Measurements from ENCODE around the gene GPATCH1.
"Not testable (repeated sequence)": the region's sequence is repeated elsewhere in the genome, so short reads cannot be mapped to it uniquely, and the experiment has no call there.

The GPATCH1 gene

GRCh38 chr19:33117501-33117900 is 36.5 kb downstream of the GPATCH1 start:
- H3K27me3 Mint-ChIP-seq = no peaks in the 10 kb centered on the region
- no peaks in the 10 kb centered on the region for H3K9me3 Mint-ChIP-seq
- no peaks in the 10 kb centered on the region for H3K4me1 Mint-ChIP-seq (ENCODE audit: low read depth)
- H3K27ac Mint-ChIP-seq = no peak overlapping the region
- peaks cover 92% of the 10 kb centered on the region for H3K36me3 Mint-ChIP-seq (ENCODE audit: low read depth)
- intact Hi-C loops (cut with micrococcal nuclease) = loop anchor here (10.0 kb wide), 1 partner anchor 143 kb away; the partner anchor contains the start of genes CEP89 and FAAP24
- no peak overlapping the region for H3K4me3 Mint-ChIP-seq

GRCh38 chr19:33118643-33119042 is 37.7 kb downstream of the GPATCH1 start:
- Mint-ChIP-seq H3K27me3 (no peaks in the 10 kb centered on the region), H3K36me3 (ENCODE audit: low read depth) (peaks cover 87% of the 10 kb centered on the region), H3K27ac (no peak overlapping the region), H3K4me1 (ENCODE audit: low read depth) (no peaks in the 10 kb centered on the region), H3K4me3 (no peak overlapping the region), H3K9me3 (no peaks in the 10 kb centered on the region)
- intact Hi-C loops (cut with micrococcal nuclease) = loop anchor here (10.0 kb wide), 1 partner anchor 144 kb away; the partner anchor contains the start of genes CEP89 and FAAP24

GRCh38 chr19:33124207-33125098 is 43.5 kb downstream of the GPATCH1 start:
- no peak overlapping the region for H3K27ac Mint-ChIP-seq
- peaks cover 87% of the 10 kb centered on the region for H3K36me3 Mint-ChIP-seq (ENCODE audit: low read depth)
- H3K27me3 Mint-ChIP-seq = no peaks in the 10 kb centered on the region
- no peaks in the 10 kb centered on the region for H3K4me1 Mint-ChIP-seq (ENCODE audit: low read depth)
- H3K9me3 Mint-ChIP-seq = no peaks in the 10 kb centered on the region
- no peak overlapping the region for H3K4me3 Mint-ChIP-seq
- intact Hi-C loops (cut with micrococcal nuclease) = loop anchor here (10.0 kb wide), 1 partner anchor 60 kb away; no protein-coding TSS in a partner anchor

GRCh38 chr19:33125929-33126388 is 45.0 kb downstream of the GPATCH1 start:
- no peak overlapping the region for H3K4me3 Mint-ChIP-seq
- no peaks in the 10 kb centered on the region for H3K27me3 Mint-ChIP-seq
- H3K27ac Mint-ChIP-seq = no peak overlapping the region
- H3K4me1 Mint-ChIP-seq (ENCODE audit: low read depth) = no peaks in the 10 kb centered on the region
- H3K36me3 Mint-ChIP-seq (ENCODE audit: low read depth) = peaks cover 95% of the 10 kb centered on the region
- H3K9me3 Mint-ChIP-seq = no peaks in the 10 kb centered on the region
- intact Hi-C loops (cut with micrococcal nuclease) = loop anchor here (1.0 to 10.0 kb wide), 2 partner anchors 59 to 281 kb away; no protein-coding TSS in a partner anchor

- H3K36me3 Mint-ChIP-seq (ENCODE audit: low read depth) = peaks cover 95% of the 10 kb centered on the region
- not testable (repeated sequence) for H3K27ac Mint-ChIP-seq
Measured at GRCh38 chr19:33126712-33127111, 45.7 kb downstream of the GPATCH1 start.

GRCh38 chr19:33129901-33130300 is 48.9 kb downstream of the GPATCH1 start:
- intact Hi-C loops (cut with micrococcal nuclease) = loop anchor here (10.0 kb wide), 1 partner anchor 55 kb away; no protein-coding TSS in a partner anchor
- H3K4me1 Mint-ChIP-seq (ENCODE audit: low read depth) = no peaks in the 10 kb centered on the region
- no peaks in the 10 kb centered on the region for H3K9me3 Mint-ChIP-seq
- no peak overlapping the region for H3K4me3 Mint-ChIP-seq
- H3K27me3 Mint-ChIP-seq = peaks cover 10% of the 10 kb centered on the region
- H3K36me3 Mint-ChIP-seq (ENCODE audit: low read depth) = peaks cover 73% of the 10 kb centered on the region
- H3K27ac Mint-ChIP-seq = no peak overlapping the region

More at GRCh38 chr19:33126712-33127111, 45.7 kb downstream of the GPATCH1 start:
- not testable (repeated sequence) for H3K4me3 Mint-ChIP-seq; H3K4me1 Mint-ChIP-seq (ENCODE audit: low read depth); H3K9me3 Mint-ChIP-seq; H3K27me3 Mint-ChIP-seq
- intact Hi-C loops (cut with micrococcal nuclease) = loop anchor here (1.0 to 10.0 kb wide), 2 partner anchors 58 to 281 kb away; no protein-coding TSS in a partner anchor

- H3K36me3 Mint-ChIP-seq (ENCODE audit: low read depth) = peaks cover 68% of the 10 kb centered on the region
- no peaks in the 10 kb centered on the region for H3K9me3 Mint-ChIP-seq
- no peak overlapping the region for H3K4me3 Mint-ChIP-seq
- H3K27me3 Mint-ChIP-seq = peaks cover 15% of the 10 kb centered on the region
- H3K4me1 Mint-ChIP-seq (ENCODE audit: low read depth) = no peaks in the 10 kb centered on the region
- H3K27ac Mint-ChIP-seq = no peak overlapping the region
- intact Hi-C loops (cut with micrococcal nuclease) = no loop called here
Measured at GRCh38 chr19:33130433-33130832, 49.5 kb downstream of the GPATCH1 start.

GRCh38 chr19:33132021-33132420 is 51.0 kb downstream of the GPATCH1 start, which contains the start of gene WDR88:
Gene WDR88, plus strand, starts transcription at chr19:33132114. Its CDS starts 56 bp downstream, at chr19:33132170.
- H3K27ac Mint-ChIP-seq = no peak within 1 kb of the TSS
- intact Hi-C loops (cut with micrococcal nuclease) = no loop called here
- H3K27me3 Mint-ChIP-seq = peaks cover 23% of the 10 kb centered on the region
- no peaks in the 10 kb centered on the region for H3K9me3 Mint-ChIP-seq
- H3K36me3 Mint-ChIP-seq (ENCODE audit: low read depth) = peaks cover 52% of the 10 kb centered on the region
- H3K4me3 Mint-ChIP-seq = no peak within 1 kb of the TSS
- no peaks in the 10 kb centered on the region for H3K4me1 Mint-ChIP-seq (ENCODE audit: low read depth)

- Mint-ChIP-seq H3K4me1 (ENCODE audit: low read depth) (no peaks in the 10 kb centered on the region), H3K9me3 (no peaks in the 10 kb centered on the region), H3K36me3 (ENCODE audit: low read depth) (peaks cover 48% of the 10 kb centered on the region), H3K4me3 (no peak overlapping the region), H3K27me3 (peaks cover 24% of the 10 kb centered on the region), H3K27ac (no peak overlapping the region)
- intact Hi-C loops (cut with micrococcal nuclease) = no loop called here
Measured at GRCh38 chr19:33132425-33132824, 51.4 kb downstream of the GPATCH1 start.

GRCh38 chr19:33133438-33134031 is 52.6 kb downstream of the GPATCH1 start:
- no peak overlapping the region for H3K27ac Mint-ChIP-seq
- H3K4me1 Mint-ChIP-seq (ENCODE audit: low read depth) = no peaks in the 10 kb centered on the region
- intact Hi-C loops (cut with micrococcal nuclease) = no loop called here
- no peak overlapping the region for H3K4me3 Mint-ChIP-seq
- no peaks in the 10 kb centered on the region for H3K9me3 Mint-ChIP-seq
- peaks cover 24% of the 10 kb centered on the region for H3K27me3 Mint-ChIP-seq
- H3K36me3 Mint-ChIP-seq (ENCODE audit: low read depth) = peaks cover 37% of the 10 kb centered on the region

GRCh38 chr19:33134571-33135041 is 53.6 kb downstream of the GPATCH1 start:
- intact Hi-C loops (cut with micrococcal nuclease) = no loop called here
- Mint-ChIP-seq H3K4me3 (peak overlapping the region; percentile 34), H3K4me1 (ENCODE audit: low read depth) (no peaks in the 10 kb centered on the region), H3K9me3 (no peaks in the 10 kb centered on the region), H3K36me3 (ENCODE audit: low read depth) (peaks cover 26% of the 10 kb centered on the region), H3K27ac (no peak overlapping the region), H3K27me3 (peaks cover 26% of the 10 kb centered on the region)

- intact Hi-C loops (cut with micrococcal nuclease) = no loop called here
- H3K4me3 Mint-ChIP-seq = no peak overlapping the region
- no peaks in the 10 kb centered on the region for H3K9me3 Mint-ChIP-seq
- H3K27ac Mint-ChIP-seq = no peak overlapping the region
- peaks cover 23% of the 10 kb centered on the region for H3K27me3 Mint-ChIP-seq
- peaks cover 6% of the 10 kb centered on the region for H3K4me1 Mint-ChIP-seq (ENCODE audit: low read depth)
- no peaks in the 10 kb centered on the region for H3K36me3 Mint-ChIP-seq (ENCODE audit: low read depth)
Measured at GRCh38 chr19:33139165-33139564, 58.2 kb downstream of the GPATCH1 start.

- Mint-ChIP-seq H3K27me3 (peaks cover 7% of the 10 kb centered on the region), H3K4me1 (ENCODE audit: low read depth) (peaks cover 14% of the 10 kb centered on the region)
Measured at GRCh38 chr19:33143897-33144405, 63.0 kb downstream of the GPATCH1 start.

More at GRCh38 chr19:33143897-33144405, 63.0 kb downstream of the GPATCH1 start:
- Mint-ChIP-seq H3K27ac (peak overlapping the region; percentile 35), H3K4me3 (peak overlapping the region; percentile 54), H3K9me3 (no peaks in the 10 kb centered on the region), H3K36me3 (ENCODE audit: low read depth) (no peaks in the 10 kb centered on the region)
- intact Hi-C loops (cut with micrococcal nuclease) = loop anchor here (2.0 to 5.0 kb wide), 3 partner anchors 33 to 628 kb away; no protein-coding TSS in a partner anchor
